Globus pallidus (tissue), 1 donor: ENCODE measurements around the gene CKB.
"Not testable (repeated sequence)": the region's sequence is repeated elsewhere in the genome, so short reads cannot be mapped to it uniquely, and the experiment has no call there.

ENCODE experiments used
- DNase-seq: peaks from one replicate; pipeline ENCODE4 v3.0.0-alpha.2; 2015; ENCODE audit warnings: low spot score

The CKB gene

DNA sequence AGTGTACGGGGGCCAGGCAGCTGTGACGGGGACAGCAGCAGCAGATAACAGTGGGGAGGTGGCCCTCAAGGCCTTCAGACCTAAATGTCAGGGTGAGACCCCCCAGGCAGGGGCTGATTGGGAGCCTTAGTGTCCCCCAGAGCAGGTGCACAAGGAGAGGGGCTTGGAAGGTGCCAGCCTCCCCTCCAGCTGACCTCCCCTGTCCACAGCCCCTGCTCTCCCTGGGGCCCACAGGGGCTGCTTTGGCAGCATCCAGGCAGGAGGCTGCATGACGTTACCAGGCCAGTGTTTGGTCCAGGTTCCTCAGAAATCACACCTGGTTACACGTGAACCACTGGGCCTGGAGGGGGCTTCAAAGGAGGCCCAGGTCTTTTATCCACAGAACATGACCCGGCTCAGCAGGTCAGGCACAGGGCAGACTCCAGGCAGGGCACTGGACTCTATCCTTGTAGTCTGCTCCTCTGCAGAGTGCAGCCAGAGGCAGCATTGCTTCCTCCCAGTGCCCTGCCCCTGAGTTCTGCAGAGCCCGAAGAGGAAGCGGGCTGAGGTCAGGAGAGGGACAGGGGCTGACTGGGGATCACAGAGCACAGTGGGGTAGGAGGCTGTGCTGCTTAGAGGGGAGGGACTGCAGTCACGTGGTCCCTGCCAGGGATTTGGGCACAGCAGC lies 3.8 kb upstream of the CKB start:
- no peak for DNase-seq

GRCh38 chr14:103525430-103526246 lies 3.0 kb upstream of the CKB start:
- DNase-seq = not testable (repeated sequence)

GRCh38 chr14:103524002-103524935 lies 1.6 kb upstream of the CKB start:
- no peak for DNase-seq

DNA sequence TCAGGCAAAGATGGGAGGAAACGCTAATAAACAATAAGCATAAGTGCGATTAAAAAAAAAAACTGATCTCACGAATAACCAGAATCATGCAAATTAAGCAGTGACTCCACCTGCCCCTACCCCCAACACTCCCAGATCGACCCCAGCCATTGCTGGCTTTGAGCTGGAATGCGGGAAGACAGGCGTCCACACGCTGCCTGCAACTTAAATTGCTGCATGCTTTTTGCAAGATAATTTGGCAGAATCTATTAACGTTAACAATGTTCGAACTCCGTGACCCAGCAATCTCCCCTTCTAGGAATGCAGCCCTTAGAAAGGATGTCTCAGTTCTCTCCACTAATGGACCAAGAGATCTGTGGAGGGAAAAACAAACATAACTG lies 935 bp upstream of the CKB start:
- no peak for DNase-seq

DNA sequence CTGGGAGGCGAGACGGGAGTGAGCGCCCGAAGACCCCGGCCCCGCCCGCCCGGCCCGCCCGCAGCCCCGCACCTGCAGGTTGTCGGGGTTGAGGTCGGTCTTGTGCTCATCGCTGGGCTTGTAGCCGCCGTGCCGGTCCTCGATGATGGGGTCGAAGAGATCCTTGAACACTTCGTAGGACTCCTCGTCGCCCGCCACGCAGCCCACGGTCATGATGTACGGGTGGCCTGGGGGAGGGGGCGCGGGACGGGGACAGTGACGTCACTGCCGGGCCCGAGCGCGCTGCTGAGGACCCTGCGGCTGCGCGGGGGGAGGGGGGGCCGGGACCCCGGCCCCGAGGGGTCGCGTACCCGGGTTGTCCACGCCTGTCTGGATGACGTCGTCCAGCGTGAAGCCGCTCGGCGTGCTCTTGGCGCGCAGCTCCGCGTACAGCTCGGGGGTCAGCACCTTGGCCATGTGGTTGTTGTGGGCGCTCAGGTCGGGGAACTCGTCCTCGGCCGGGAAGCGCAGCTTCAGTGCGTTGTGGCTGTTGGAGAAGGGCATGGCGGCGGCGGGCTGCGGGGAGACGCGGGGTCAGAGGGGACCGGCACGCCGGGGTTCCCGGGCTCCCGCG lies 573 bp downstream of the CKB start:
- DNase-seq = peak; percentile 32

DNA sequence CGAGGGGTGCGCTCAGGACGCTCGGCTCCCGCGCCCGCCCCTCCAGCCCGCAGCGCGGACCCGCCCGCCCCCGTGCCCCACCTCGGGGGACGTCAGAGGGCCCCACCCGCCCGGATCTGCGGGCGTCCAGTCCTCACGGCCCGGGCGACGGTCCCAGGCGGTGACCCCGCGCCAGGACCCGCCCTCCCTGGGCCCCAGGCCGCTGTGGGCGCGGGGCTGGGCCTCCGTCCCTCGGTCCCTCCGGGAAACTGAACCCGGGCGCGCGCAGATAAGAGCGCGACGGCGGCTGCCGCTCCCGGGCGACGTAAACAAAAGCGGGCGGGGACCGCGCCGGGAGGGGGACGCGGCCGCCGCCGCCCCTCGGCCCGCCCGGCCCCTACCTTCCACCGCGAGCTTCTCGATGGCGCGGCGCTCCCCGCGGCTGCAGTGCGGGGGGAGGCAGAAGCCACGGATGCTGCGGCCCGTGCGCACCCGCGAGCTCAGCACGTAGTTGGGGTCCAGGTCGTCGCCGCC lies 1.1 kb downstream of the CKB start:
- DNase-seq = no peak

DNA sequence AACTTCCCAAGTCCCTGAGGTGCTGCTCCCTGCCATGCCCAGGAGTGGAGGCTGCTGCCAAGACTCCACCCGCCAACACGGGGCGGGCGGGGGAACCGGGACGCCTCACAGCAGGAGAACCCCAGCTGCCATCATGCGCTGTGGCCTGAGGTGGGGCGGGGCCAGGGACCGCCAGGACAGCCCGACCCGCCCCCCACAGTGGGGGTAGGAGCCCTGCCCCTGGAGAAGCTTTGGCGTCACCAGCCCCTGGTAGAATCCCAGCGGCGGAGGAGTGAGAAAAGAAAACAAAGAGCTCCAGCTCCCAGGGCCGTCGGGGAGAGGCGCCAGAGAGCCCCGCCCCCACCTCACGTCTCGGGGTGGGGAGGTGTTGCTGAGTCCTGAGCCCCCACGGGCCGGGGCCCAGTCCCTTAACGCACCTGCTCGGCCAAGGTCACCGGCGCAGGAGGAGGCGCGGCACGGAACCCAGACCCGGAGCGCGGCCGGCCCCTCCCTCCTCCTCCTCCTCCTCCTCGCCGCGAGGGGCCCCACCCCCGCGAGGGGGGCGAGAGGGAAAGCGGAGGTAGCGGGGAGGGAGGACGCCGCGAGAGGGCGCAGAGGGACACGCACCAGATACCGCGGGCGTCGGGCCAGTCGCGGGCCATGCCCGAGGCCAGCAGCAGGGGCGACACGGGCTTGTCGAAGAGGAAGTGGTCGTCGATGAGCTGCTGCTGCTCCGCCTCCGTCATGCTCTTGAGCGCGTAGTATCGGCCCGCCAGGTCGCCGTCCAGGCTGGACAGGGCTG lies 1.8 kb downstream of the CKB start:
- DNase-seq = peak; percentile 85

DNA sequence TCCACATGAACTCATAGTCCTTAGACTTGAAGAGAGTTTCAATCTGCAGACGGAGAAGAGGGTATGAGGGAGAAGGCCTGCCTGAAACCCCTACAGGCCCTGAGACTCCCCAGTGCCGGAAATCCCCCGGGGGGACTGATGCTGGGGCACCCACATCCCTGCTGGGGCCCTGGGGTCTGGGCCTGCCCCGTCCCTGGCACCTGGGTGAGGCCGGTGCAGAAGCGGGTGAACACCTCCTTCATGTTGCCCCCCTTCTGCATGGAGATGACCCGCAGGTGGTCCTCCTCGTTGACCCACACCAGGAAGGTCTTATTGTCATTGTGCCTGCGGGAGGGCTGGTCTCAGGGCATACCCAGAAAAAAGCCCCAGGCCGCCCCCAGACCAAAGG lies 2.4 kb downstream of the CKB start:
- DNase-seq = no peak

DNA sequence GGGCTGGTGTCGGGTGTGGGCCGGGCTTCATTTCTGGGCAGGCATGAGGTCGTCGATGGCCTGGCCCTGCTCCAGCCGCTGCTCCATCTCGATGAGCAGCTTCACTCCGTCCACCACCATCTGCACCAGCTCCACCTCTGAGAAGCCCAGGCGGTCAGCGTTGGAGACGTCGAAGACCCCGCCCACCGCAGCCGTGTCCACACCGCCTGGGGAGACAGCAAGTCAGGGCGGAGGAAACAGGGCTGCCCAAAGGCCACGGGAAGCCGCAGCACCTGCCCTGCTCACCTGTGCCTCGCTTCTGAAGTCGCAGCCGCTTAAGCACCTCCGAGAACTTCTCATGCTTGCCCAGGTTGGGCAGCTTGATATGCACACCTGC lies 2.8 kb downstream of the CKB start:
- DNase-seq = no peak

DNA sequence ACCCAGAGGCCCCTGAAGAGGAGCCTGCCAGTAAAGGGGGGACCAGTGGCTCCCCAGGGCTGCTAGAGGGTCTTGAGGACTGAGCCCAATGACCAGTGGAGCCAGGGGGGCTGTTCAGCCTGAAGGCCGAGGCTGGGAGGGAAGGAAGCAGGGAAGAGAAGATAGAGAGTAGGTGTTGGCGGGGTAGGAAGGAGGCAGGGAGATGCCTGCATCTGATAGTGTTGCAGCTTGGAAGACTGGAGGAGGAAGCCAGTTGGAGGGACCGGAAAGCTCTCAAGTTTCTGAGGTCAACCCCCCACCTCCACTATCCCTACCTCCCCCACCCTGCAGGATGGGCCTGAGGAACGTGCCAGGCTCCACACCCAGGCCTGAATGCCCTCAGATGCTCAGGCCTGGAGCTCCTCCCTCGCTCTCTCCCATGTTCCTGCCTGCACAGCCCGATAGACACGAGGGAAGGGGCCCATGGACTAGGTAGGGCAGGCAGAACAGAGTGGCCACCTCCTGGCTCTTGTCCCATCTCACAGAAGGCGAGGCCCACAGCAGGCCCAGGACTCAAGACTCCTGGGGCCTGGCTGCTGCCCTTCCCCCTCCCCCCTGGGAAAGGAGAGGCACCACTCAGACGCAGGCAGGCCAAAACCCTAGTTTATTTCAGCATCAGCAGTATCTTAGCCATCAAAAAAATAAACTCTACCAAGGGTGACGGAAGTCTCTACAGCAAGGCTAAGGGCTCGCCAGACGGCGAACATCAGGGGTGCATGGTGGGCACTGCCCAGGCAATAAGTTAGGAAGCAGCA lies 3.4 kb downstream of the CKB start:
- peak; percentile 35 for DNase-seq

- peak; percentile 67 for DNase-seq
Observed at GRCh38 chr14:103518422-103519042, 4.1 kb downstream of the CKB start.

DNA sequence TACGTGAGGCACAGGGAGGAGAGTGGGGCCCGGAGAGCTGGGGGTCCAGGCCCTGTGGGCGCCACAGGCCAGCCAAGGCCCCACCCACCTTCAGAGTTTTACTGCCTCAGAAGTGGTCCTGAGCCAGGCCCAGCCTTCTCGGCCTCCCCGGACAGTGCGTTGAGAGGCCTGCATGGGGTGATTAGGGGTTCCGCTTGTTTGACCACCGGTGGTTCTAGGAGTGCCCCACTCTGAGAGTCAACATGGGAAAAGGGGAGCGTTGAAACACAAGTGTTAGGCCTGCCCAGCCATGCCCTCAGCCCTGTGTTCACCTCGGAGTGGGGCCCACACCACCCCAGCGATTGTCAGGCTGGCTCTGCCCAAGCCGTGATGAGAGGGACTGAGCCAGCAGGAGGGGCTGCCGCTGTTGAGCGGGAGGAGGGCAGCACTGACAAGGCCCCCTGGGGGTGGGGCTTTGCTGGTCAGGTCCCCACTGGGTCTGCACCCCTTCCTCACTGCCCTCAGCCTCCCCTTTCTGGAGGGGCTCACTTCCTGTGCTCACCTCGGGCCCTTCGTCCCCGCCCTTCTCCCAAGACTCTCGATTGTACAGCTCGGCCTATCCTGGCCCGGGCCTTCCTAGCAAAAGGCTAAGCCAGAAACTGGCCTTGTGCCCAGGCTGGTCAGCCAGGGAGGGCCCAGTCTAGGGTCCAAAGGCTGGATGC lies 4.8 kb downstream of the CKB start:
- DNase-seq = peak; percentile 37

- no peak for DNase-seq
Observed at GRCh38 chr14:103517174-103517566, 5.5 kb downstream of the CKB start.

GRCh38 chr14:103516426-103517173 lies 6.0 kb downstream of the CKB start:
- DNase-seq = peak; percentile 29

GRCh38 chr14:103514596-103515421 lies 7.8 kb downstream of the CKB start:
- DNase-seq = no peak

GRCh38 chr14:103512701-103513611 lies 9.7 kb downstream of the CKB start:
- DNase-seq = peak; percentile 46
